ENCODE measurements around the gene GNAT2. TPM values are rescaled to one million over a fixed set of nuclear protein-coding genes. Genes with fewer than 3 reads are reported as not detected.

The GNAT2 gene
- total RNA-seq, 5 donors from 2014 or later (not counting 1 experiment from before 2014, with no cell fraction given) = not detected

- H3K4me3 ChIP-seq (ENCODE audit: control insufficient read depth in 1 of 2, extremely low read depth in 1 of 2, low read length in 1 of 2) = peak overlapping the region; percentile 79 to 88
- peaks cover 31 to 57% of the 10 kb centered on the region in 2 experiments for H3K4me1 ChIP-seq (ENCODE audit: control insufficient read depth in 1 of 2, extremely low read depth in 1 of 2, insufficient read depth in 2 of 2, low read length in 2 of 2)
- ATAC-seq (replicated peaks in 1 of 4) (no peak), DNase-seq (no peak)
- ChIA-PET POLR2A (no interaction called here), CTCF (interaction anchor here in 1 of 2 donors (2.4 kb wide), 1 partner anchor 18 kb away, joined by 10 read pairs; no protein-coding TSS in a partner anchor)
- H3K27me3 Mint-ChIP-seq = no peaks in the 10 kb centered on the region
- 83% methylated on average over 10 of the region's 11 CpGs for WGBS (ENCODE audit: insufficient coverage)
- no peaks in the 10 kb centered on the region for H3K27me3 ChIP-seq (replicated peaks in 1 of 2; ENCODE audit: control insufficient read depth in 2 of 2, extremely low read depth in 1 of 2, insufficient read depth in 2 of 2, low read length in 1 of 2)
- peak overlapping the region; percentile 0 for H3K27ac ChIP-seq (ENCODE audit: low read length)
- H3K9me3 ChIP-seq = no peaks in the 10 kb centered on the region
- H3K4me3 Mint-ChIP-seq = peak overlapping the region; percentile 93 to 97 (median 96)
- peaks cover 11 to 13% of the 10 kb centered on the region in 2 donors for H3K36me3 ChIP-seq (ENCODE audit: control insufficient read depth in 2 of 2, extremely low read depth in 1 of 2, insufficient read depth in 1 of 2, low read length in 1 of 2)
- H3K36me3 Mint-ChIP-seq = peaks cover 10% of the 10 kb centered on the region
- no peaks in the 10 kb centered on the region for H3K9me3 Mint-ChIP-seq
- H3K4me1 Mint-ChIP-seq = peaks cover 56 to 77% (median 64%) of the 10 kb centered on the region in 3 donors
- H3K27ac Mint-ChIP-seq = peak overlapping the region; percentile 90 to 96
These were observed 2.9 kb upstream of the GNAT2 start for GRCh38 chr1:109622137-109622892.

- ChIA-PET CTCF (interaction anchor here in 1 of 2 donors (2.4 kb wide), 1 partner anchor 19 kb away, joined by 10 read pairs; no protein-coding TSS in a partner anchor), POLR2A (interaction anchor here in 1 of 2 donors (0.6 kb wide), 1 partner anchor 62 kb away, joined by 3 read pairs; no protein-coding TSS in a partner anchor)
- H3K36me3 ChIP-seq (ENCODE audit: control insufficient read depth in 2 of 2, extremely low read depth in 1 of 2, insufficient read depth in 1 of 2, low read length in 1 of 2) = peaks cover 5 to 6% of the 10 kb centered on the region in 2 donors
- H3K27me3 ChIP-seq (replicated peaks in 1 of 2; ENCODE audit: control insufficient read depth in 2 of 2, extremely low read depth in 1 of 2, insufficient read depth in 2 of 2, low read length in 1 of 2) = no peaks in the 10 kb centered on the region
- H3K27ac ChIP-seq (ENCODE audit: low read length) = peak overlapping the region; percentile 67
- H3K4me3 ChIP-seq (ENCODE audit: control insufficient read depth in 1 of 2, extremely low read depth in 1 of 2, low read length in 1 of 2) = peak overlapping the region; percentile 79 to 88
- peaks cover 31 to 64% of the 10 kb centered on the region in 2 experiments for H3K4me1 ChIP-seq (ENCODE audit: control insufficient read depth in 1 of 2, extremely low read depth in 1 of 2, insufficient read depth in 2 of 2, low read length in 2 of 2)
- no peaks in the 10 kb centered on the region for H3K27me3 Mint-ChIP-seq
- no peaks in the 10 kb centered on the region for H3K9me3 ChIP-seq
- DNase-seq (peak in 1 of 35 experiments; percentile 38), ATAC-seq (replicated peaks in 1 of 4) (peak in 1 of 4 experiments; percentile 5)
- H3K36me3 Mint-ChIP-seq = peaks cover 8% of the 10 kb centered on the region
- peaks cover 64 to 85% (median 72%) of the 10 kb centered on the region in 3 donors for H3K4me1 Mint-ChIP-seq
- WGBS (ENCODE audit: insufficient coverage) = 23% methylated on average over 11 of the region's 13 CpGs
- H3K9me3 Mint-ChIP-seq = no peaks in the 10 kb centered on the region
- peak overlapping the region; percentile 93 to 97 (median 96) for H3K4me3 Mint-ChIP-seq
- H3K27ac Mint-ChIP-seq = peak overlapping the region; percentile 90 to 96
These were observed 2.1 kb upstream of the GNAT2 start for GRCh38 chr1:109621379-109622136.

- H3K27ac ChIP-seq (ENCODE audit: low read length) = peak overlapping the region; percentile 96
- peak overlapping the region; percentile 88 to 98 for H3K4me3 ChIP-seq (ENCODE audit: control insufficient read depth in 1 of 2, extremely low read depth in 1 of 2, low read length in 1 of 2)
- CTCF ChIA-PET = interaction anchor here (0.8 to 2.4 kb wide), 5 partner anchors 12 to 363 kb away, joined by 3 to 12 read pairs (median 3); partner anchors contain the start of gene AHCYL1 (in 1 of the 2)
- H3K36me3 ChIP-seq (ENCODE audit: control insufficient read depth in 2 of 2, extremely low read depth in 1 of 2, insufficient read depth in 1 of 2, low read length in 1 of 2) = no peaks in the 10 kb centered on the region
- H3K36me3 Mint-ChIP-seq = peaks cover 1% of the 10 kb centered on the region
- peaks cover 71 to 89% (median 77%) of the 10 kb centered on the region in 3 donors for H3K4me1 Mint-ChIP-seq
- H3K27ac Mint-ChIP-seq = peak overlapping the region; percentile 95 to 96
- peaks cover 32 to 69% of the 10 kb centered on the region in 2 experiments for H3K4me1 ChIP-seq (ENCODE audit: control insufficient read depth in 1 of 2, extremely low read depth in 1 of 2, insufficient read depth in 2 of 2, low read length in 2 of 2)
- WGBS (ENCODE audit: insufficient coverage) = 1% methylated on average over 15 of the region's 18 CpGs
- H3K27me3 ChIP-seq (replicated peaks in 1 of 2; ENCODE audit: control insufficient read depth in 2 of 2, extremely low read depth in 1 of 2, insufficient read depth in 2 of 2, low read length in 1 of 2) = no peaks in the 10 kb centered on the region
- H3K9me3 Mint-ChIP-seq = no peaks in the 10 kb centered on the region
- DNase-seq (peak; percentile 87 to 100 (median 97)), ATAC-seq (replicated peaks in 1 of 4) (peak; percentile 87 to 92 (median 90))
- H3K27me3 Mint-ChIP-seq = no peaks in the 10 kb centered on the region
- POLR2A ChIA-PET = interaction anchor here in 1 of 2 donors (0.6 to 0.9 kb wide), 2 partner anchors 61 to 72 kb away, joined by 3 to 7 read pairs; partner anchors contain the start of gene GNAI3
- peak overlapping the region; percentile 93 to 97 (median 96) for H3K4me3 Mint-ChIP-seq
- H3K9me3 ChIP-seq = no peaks in the 10 kb centered on the region
These were observed 1.4 kb upstream of the GNAT2 start for GRCh38 chr1:109620841-109621286.

- ChIA-PET CTCF (interaction anchor here (0.8 to 2.4 kb wide), 6 partner anchors 10 to 364 kb away, joined by 3 to 12 read pairs (median 4); partner anchors contain the start of gene AHCYL1 (in 1 of the 2)), POLR2A (interaction anchor here in 1 of 2 donors (0.6 to 0.9 kb wide), 2 partner anchors 61 to 72 kb away, joined by 3 to 7 read pairs; partner anchors contain the start of gene GNAI3)
- Histone ChIP-seq H3K4me3 (ENCODE audit: control insufficient read depth in 1 of 2, extremely low read depth in 1 of 2, low read length in 1 of 2) (peak overlapping the region; percentile 88 to 98), H3K36me3 (ENCODE audit: control insufficient read depth in 2 of 2, extremely low read depth in 1 of 2, insufficient read depth in 1 of 2, low read length in 1 of 2) (no peaks in the 10 kb centered on the region), H3K27me3 (replicated peaks in 1 of 2; ENCODE audit: control insufficient read depth in 2 of 2, extremely low read depth in 1 of 2, insufficient read depth in 2 of 2, low read length in 1 of 2) (no peaks in the 10 kb centered on the region), H3K4me1 (ENCODE audit: control insufficient read depth in 1 of 2, extremely low read depth in 1 of 2, insufficient read depth in 2 of 2, low read length in 2 of 2) (peaks cover 34 to 73% of the 10 kb centered on the region in 2 experiments), H3K27ac (ENCODE audit: low read length) (peak overlapping the region; percentile 96), H3K9me3 (no peaks in the 10 kb centered on the region)
- Mint-ChIP-seq H3K27me3 (no peaks in the 10 kb centered on the region), H3K36me3 (no peaks in the 10 kb centered on the region), H3K27ac (peak overlapping the region; percentile 95 to 96), H3K9me3 (no peaks in the 10 kb centered on the region), H3K4me1 (peaks cover 74 to 87% (median 76%) of the 10 kb centered on the region in 3 donors), H3K4me3 (peak overlapping the region; percentile 93 to 97 (median 96))
- peak in 1 of 4 experiments; percentile 2 for ATAC-seq (replicated peaks in 1 of 4)
- 0% methylated on average over 4 of the region's 9 CpGs for WGBS (ENCODE audit: insufficient coverage)
- DNase-seq = no peak
These were observed 980 bp upstream of the GNAT2 start for GRCh38 chr1:109620401-109620791.

- Mint-ChIP-seq H3K36me3 (no peaks in the 10 kb centered on the region), H3K4me3 (peak overlapping the region; percentile 93 to 97 (median 96))
These were observed 498 bp downstream of the GNAT2 start for GRCh38 chr1:109618661-109619575.

More at GRCh38 chr1:109618661-109619575, 498 bp downstream of the GNAT2 start:
- H3K9me3 Mint-ChIP-seq = no peaks in the 10 kb centered on the region
- ATAC-seq (replicated peaks in 1 of 4) = no peak
- ChIA-PET CTCF (interaction anchor here in 1 of 2 donors (0.9 to 2.3 kb wide), 5 partner anchors 10 to 365 kb away, joined by 3 to 12 read pairs (median 4); partner anchors contain the start of genes AHCYL1 and GNAI3), POLR2A (interaction anchor here in 1 of 2 donors (0.6 kb wide), 1 partner anchor 70 kb away, joined by 4 read pairs; the partner anchor contains the start of gene GNAI3)
- Histone ChIP-seq H3K4me1 (ENCODE audit: control insufficient read depth in 1 of 2, extremely low read depth in 1 of 2, insufficient read depth in 2 of 2, low read length in 2 of 2) (peaks cover 31 to 62% of the 10 kb centered on the region in 2 experiments), H3K9me3 (no peaks in the 10 kb centered on the region), H3K27me3 (replicated peaks in 1 of 2; ENCODE audit: control insufficient read depth in 2 of 2, extremely low read depth in 1 of 2, insufficient read depth in 2 of 2, low read length in 1 of 2) (no peaks in the 10 kb centered on the region), H3K36me3 (ENCODE audit: control insufficient read depth in 2 of 2, extremely low read depth in 1 of 2, insufficient read depth in 1 of 2, low read length in 1 of 2) (no peaks in the 10 kb centered on the region), H3K27ac (ENCODE audit: low read length) (peak overlapping the region; percentile 96), H3K4me3 (ENCODE audit: control insufficient read depth in 1 of 2, extremely low read depth in 1 of 2, low read length in 1 of 2) (peak overlapping the region in 1 of 2 donors; percentile 88)
- H3K4me1 Mint-ChIP-seq = peaks cover 64 to 74% (median 64%) of the 10 kb centered on the region in 3 donors
- 20% methylated on average over 3 of the region's 9 CpGs for WGBS (ENCODE audit: insufficient coverage)
- no peak for DNase-seq
- no peaks in the 10 kb centered on the region for H3K27me3 Mint-ChIP-seq
- H3K27ac Mint-ChIP-seq = peak overlapping the region; percentile 95 to 96
